HG02678 (cell line): ENCODE results near the gene CAMTA1.

Source experiments
- ATAC-seq: cut with Tn5 transposase; IDR thresholded peaks from one replicate; pipeline ENCODE4 v1.9.1; 2021; ENCODE audit warnings: mild to moderate bottlenecking, moderate library complexity; ENCODE audit not compliant: unreplicated experiment

Gene CAMTA1

DNA sequence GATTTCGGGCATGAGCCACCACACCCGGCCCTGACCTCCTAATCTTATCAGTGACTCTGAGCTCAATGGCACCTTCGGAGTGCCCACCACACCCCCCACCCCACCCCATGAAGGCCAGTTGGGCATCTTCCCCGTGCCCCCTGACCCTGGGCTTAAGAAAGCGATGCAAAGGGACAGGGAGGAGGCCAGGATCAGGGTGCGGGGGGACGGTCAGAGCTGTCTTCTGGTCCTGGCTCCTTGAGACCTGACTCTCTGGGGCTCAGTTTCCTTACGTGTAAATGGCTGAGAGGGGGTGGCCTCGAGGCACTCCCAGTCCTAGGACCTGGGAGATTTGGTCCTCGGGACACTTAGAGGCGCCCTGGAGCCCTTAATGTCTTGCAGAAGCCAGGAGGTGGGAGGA, 881.9 kb downstream of the CAMTA1 start:
- ATAC-seq, result no peak

DNA sequence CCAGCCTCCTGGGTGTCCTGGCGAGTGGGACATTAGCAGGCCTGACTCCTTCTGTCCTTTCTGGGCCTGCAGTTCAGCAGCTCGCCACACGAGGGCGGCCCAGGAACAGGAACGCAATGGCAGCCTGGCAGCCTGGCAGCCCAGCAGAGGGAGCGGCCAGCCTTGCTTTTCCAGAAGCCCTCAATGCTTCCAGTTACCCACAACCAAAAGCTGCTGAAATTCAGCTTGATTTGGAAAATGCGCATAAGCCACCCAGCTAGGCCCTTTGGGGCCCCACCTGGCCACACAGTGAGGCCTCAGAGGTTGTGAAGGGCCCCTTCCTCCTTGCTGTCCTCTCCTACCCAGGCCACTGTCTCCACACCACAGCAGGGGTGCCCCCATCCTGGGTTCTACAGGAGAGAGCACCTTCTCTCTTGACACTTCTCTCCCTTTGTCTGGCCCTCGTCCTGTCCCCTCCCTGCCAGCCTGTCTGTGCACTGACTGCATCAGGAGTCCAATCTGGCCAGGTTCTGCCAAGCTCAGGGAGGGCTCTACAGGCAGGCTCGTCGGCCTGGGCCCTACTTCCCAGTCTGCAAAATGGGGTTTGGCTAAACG, 882.5 kb downstream of the CAMTA1 start:
- ATAC-seq, result no peak

DNA sequence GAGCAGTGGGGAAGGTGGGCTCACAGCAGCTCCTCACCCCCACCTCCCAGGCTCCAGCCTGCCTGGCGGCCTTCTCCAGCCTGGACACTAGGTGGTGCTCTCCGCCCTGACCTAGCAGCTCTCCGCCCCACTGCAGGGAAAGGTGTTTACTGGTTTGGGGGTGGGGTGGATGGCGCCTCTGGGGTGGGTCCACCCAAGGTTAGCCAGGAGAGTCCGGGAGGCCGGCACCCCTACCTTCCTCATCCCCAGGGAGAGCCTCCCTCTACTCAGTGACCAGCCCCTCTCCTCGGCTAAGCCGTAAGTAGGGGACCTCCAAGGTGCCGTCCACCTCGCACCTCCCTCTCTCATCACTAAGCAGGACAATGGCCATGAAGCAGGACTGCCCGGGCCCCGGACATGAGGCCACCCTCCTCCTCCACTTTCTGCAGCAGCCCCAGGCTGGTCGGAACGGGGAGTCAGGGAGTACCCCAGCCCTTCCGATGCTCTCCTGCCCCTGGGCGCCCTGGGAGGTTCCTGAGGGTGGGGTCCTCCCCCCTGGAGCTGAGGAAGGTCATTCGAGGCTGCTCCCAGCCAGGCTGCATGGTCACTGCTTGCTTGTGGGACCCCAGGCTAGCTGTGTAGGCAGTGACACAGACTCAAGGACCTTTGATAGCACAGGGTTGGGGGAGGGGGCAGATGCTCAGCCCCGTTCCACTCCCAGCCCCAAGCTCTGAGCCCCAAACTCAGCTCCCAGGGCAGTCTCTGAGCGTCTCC, 884.5 kb downstream of the CAMTA1 start:
- ATAC-seq, result no peak

DNA sequence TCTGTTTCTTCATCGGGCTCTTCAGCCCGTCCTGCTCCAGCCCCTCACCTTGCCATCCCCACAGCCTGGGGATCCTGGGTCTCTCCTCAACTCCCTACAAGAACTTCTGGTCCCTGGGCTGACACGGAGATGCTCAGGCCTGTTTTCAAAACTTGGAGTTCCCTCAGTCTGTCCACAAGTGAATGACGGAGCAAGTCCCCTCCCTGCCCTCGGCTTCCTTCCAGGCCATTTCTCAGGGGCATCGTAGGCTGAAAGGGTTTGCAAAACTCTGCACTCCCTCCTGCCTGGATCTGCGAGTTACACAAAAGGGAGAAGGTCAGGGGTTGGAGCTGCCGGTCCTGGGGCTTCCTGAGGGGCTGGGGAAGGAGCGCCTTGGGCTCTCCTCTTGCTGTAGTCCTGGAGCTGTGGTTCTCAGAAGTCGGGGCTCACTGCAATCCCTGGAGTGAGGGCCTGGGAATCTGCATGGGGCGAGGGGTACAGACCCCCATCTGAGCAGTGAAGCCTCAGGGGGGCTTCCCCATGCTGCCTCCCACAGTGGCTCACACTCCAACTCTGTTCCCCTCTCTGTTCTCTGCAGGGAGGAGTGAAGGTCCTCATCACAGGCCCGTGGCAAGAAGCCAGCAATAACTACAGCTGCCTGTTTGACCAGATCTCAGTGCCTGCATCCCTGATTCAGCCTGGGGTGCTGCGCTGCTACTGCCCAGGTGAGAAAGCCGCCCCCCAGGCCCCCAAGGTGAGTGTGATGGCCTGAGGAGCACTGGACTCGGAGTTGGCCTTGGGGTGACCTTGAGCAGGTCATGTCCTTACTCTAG, 885.3 kb downstream of the CAMTA1 start:
- ATAC-seq, result no peak

DNA sequence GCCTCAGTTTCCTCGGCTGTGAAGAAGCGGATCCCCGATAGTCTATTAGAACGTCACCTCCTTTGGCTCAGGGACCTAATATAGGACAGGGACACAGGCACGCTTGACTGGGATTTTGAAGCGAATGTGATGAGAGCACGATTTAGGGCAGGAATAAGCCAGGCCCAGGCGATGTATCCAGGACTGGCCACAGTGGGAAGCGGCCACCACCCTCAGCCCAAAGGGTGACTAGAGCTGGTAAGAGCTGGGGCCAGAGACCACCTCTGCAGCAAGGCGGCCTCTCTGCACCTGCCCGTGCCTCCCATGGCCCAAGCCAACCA, 885.9 kb downstream of the CAMTA1 start:
- ATAC-seq, result no peak

DNA sequence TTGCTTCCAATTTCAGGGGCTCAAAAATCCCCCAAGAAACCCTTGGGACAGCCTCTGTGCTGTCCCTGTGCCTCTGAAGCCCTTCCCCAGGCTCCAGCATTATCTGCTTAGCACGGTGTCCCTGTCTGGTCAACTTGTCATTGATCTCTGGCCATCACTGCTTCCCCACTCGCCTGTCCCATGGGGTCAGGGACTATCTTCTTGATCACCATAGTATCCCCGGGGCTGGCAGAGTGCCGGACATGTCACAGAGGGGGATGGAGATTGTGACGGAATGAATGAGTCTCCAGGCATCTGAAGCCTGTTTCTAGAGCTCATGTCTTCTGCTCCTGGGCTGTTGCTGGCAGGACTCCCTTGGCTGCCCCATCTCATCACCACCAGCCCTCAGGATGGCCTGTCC, 886.4 kb downstream of the CAMTA1 start:
- ATAC-seq, result no peak

DNA sequence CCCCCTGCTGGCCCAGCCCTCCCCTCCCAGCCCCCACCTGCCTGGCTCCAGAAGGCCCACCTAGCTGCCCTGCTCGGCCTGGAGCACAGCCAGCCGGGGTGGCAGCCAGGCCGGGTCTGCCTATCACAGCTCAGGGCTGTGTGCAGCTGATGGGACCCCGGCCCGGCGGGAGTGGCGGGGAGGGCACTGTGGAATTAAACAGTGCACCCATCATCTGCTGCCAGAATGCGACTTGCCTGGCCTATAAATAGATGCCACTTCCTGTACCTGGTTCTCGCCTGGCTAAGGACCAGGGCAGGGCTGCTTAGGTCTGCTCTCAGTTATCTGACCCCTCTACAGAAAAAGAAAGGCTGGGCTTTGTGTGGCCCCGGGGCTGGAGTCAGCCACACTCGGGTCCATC, 887.6 kb downstream of the CAMTA1 start:
- ATAC-seq, result no peak

DNA sequence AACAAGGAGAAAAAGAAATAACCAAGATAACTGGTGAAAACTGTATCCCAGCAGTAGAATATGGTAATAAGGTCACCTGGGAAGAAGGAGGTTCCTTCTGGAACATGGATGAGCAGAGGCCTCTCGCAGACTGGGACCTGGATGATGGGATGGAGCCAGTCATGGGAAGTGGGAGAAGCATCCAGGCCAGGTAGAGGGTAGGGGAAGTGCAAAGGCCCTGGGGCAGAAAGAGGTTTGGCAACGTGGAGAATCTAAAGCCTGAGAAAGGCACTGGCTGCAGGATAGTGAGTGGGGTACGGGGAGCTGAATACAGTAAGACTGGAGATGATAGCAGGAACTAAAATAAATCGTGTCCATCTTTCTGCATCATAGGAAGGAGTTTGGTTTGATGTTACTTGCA, 889.7 kb downstream of the CAMTA1 start:
- ATAC-seq, result no peak

DNA sequence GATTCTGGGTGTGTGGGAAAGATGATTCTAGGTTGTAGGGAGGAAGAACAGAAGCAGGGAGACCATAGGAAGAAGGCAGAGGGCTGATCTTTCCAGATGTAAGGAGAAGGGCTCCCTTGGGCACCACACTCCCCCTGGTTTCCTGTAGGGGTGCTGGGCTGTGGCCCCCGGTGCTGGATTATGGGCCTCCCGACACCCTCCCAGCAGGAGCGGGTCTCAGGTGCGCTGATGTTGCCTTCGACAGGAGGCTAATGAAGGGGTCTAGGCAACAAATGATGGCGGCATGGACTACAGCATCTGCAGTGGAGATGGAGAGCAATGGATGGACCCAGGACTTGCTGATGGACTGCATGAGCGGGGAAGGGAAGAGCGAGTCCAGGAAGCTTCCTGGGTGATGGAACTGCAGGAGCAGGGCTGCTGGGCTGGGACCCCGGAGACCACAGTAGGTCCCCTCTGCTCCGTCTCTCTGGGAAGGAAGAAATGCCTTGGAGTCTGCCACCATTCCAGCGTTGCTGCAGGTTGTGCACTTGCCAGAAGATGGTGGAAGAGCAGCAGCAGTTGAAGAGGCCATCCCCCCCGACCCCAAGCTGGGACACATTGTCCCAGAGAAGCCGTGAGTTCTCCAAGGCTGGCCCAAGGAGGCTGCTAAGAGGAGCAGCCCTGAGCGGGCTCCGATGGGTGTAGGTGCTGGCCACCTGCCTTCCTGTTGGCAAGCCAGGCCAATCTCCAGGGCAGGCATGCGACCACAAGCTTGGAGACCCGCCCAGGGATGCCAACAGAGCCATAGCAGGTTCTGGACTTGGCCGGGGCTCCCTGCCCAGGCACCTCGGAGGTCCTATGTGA, 890.4 kb downstream of the CAMTA1 start:
- no peak for ATAC-seq

DNA sequence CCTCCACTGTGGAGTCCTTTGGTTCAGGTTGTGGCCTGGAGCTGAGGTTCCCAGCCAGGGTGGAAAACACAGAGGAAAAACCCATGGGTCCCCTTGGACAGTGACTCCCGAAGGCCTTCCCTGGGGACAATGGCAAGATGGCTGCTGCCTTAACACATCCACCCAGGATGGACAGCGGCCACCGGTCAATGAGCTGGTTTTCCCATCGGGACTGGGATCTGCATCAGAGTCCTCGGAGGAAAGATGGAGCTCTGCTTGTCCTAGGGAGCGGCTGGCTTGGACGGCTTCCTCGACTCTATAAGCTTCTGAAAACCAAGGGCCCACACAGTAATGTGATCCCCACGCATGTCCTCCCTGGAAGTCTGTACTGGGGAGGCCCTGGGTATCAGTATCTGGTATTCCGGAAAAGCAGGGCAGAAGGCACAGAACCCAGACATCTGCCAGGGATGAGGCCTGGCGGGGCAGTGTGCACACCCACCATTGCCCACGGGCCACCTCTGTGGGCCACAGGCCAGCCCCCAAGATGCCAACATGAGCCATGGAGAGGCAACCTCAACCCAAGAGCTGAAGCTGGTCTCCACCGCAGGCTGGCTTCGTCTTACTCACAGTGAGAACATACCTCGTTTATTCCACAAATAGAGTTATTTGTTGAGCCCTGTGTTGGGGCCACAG, 891.2 kb downstream of the CAMTA1 start:
- no peak for ATAC-seq

DNA sequence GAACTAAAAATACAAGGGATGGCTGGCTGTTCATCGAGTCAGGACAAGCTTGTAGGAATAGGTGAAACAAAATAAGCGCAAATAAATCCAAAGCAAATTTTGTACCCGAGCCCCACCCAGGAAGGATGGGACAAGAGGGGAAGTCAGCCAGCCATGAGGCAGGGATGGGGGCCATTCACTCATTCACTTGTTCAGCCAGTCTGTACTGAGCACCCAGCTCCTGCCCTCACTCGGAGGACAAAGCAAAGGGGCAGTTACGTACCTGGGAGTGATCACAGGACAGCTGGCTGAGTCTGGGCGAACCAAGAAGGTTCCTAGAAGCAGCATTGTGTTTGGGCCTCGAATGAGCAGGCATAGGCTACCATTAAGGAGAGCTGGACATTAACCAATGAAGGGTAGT, 891.9 kb downstream of the CAMTA1 start:
- no peak for ATAC-seq

DNA sequence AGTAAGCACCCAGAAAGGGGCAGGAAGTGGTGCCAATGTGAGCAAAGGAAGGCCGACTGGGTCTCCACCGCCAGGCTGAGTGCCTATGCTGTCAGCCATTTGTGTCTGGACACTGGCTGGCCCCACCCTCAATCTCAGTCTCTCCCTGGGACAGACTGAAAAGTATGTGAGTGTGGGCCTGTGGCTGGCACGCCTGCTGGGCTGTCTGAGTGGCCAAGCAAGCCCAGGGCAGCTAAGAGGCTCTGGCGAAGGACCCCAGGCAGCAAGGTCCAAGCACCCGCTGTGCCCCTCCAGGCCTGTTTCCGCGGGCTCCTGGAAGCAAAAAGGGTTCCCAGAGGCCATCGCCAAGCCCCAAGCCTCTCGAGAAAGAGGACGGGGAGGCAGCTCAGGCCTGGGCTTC, 892.6 kb downstream of the CAMTA1 start:
- no peak for ATAC-seq

DNA sequence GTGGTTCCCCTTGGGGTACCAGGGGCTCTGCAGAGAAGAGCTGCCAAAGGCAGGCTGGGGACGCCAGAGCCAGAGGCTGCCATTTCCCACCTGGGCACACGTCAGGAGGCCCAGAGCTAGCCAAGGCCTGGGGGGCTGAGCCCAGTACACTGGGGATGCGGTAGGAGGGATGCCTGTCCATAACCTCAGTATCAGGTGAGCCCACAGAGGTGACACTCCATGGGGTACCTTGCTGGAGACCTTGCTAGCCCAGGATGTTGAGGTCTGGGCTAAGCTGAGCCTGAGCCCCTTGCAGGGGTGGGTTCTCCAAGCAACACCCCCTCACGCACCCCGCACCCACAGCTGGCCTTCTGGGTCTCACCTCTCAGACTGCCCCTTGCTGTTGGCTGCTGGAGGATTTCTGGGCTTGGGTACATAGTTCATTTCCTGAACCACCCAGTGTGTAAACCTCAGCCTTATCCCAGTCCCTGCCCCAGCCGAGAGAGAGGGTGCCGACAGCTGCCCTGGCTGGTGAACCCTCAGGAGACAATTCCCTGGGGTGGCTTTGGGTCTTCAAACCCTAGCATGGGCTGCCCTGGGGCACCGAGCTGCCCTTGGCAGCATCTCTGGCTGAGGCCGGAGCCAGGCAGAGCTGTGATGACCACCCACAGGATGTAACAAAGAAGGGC, 893.4 kb downstream of the CAMTA1 start:
- ATAC-seq, result no peak

DNA sequence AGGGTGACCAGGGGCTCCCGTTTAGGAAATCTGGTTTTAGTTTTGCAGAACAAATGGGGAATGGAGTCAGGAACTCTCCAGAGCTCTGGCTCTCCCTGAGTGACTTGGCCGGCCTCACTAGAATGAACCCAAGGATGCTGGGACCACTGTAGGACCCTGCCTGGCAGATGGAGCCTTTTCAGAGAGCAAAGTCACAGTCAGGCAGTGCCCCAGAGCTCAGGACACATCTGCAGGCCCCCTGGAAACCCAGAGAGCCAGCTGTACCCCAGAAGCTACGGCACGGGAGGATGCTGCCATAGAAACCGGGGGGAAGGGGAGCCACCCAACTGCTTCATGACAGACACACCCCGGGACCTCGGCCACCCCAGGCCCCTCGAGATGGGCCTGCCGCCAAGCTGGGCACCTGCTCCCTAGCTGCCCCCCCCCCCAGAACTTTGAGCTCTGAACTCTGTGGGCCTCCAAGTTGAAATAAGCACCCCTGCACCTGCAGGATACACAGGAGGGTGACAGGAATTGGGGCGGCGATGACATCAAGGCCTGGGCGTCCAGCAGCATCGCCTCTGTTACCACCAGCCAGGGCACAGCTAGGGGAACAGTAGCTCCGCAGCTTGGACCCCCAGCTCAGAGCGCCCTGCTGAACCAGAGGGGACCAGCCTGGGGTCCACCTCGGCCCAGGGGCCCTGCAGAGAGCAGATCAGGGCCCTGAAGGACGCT, 894.1 kb downstream of the CAMTA1 start:
- no peak for ATAC-seq

DNA sequence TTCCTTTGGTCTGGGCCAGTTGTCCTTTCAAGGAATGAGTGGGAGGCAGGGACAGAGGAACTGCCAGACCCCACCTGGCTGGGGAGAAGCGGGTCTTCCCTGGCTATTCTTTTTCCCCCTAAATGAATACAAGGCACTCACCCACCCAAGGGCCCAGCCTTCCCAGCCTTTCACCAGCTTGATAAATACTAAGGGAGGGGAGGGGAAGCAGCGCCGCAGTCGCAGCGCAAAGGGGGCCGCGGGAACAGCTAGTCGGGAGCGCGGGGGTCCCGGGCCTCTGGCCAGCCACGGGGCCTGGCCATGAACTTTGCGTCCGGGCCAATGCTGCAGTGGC, 894.6 kb downstream of the CAMTA1 start:
- ATAC-seq, result no peak

DNA sequence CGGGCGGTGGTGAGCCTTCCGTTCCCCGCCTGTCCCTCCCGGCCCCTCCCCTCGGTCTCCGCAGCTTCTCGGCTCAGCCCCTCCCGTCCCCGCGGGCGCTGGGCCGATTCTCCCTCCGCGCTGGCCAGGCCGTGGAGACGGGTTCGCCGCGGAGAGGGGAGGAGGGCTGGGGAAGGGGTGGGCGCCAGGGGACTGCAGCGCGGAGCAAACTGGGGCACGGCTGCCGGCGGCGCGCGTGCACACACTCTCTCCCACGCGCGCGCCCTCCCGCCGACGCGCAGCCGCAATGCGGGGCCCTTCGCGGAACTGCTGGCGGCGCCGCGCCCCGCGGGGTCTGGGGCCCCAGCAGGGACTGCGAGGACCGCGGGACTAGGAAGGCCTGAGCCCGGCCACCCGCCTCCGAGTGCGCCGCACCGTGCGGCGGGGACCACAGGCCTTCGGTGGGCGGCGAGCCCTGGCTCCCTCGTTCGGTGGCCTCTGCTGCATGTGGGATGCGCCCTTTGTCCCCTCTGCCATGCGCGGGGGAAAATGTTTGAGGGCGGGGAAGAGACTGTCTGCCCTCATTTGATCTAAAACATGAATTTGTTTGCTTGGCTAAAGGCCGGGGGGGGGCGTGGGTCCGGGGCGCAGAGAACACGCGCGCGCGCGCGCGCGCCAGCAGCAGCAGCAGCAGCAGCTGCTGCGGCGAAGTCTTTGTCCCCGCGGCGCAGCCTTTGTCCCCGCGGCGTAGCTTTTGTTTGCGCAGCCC, 895.1 kb downstream of the CAMTA1 start:
- no peak for ATAC-seq

DNA sequence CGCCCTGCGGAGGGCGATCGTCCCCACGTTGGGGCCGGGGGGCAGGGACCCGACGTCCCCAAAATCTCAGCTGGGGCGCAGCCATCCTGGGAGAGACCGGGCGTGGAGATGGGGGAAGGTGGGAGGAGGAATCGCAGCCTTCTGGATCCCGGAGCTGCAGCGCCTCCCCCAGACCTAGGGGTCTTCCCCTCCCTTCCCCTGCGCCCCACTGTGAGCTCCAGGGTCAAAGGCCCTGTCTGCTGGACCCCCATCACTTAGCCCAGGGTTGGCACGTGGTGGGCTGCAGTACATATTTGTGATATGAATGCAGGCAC, 895.7 kb downstream of the CAMTA1 start:
- no peak for ATAC-seq

DNA sequence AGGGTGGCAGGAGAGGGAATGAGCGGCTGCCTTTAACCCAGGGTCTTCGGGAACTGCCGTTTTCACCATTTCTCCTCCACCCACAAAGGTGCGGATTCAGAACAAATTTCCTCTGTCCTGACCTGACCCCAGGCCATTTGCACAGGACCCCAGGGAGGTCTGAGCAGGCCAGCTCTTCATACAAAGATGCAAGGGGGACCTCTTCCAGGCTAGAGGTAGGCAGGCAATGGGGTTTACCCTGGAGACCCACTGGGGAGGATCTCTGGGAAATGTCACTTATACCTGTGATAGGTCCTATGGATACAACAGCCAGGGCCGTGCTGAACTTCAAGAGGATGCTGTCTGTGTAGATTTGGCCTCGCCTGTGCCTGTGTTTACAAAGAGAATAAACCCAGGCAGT, 896.1 kb downstream of the CAMTA1 start:
- ATAC-seq, result no peak

DNA sequence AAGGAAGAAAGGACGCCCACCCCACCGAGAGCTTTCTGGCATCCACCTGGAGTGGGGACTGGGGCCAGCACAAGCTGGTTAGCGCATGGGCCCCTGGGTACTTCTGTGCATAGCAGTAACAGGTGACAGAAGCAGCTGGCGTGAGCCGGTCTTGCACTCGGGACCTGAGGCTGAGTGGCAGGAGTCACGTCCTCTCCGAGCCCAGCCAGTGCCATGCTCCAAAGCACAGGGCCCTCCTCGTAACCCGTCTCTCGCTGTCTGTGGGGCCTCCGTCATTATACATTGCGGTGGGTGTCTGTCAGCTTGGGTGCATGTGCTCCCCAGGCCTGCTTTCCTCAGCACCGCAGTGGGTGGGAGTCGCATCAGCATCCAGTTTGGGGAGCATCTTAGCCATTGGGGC, 898.3 kb downstream of the CAMTA1 start:
- ATAC-seq, result no peak
